ENCODE measurements around the gene SKAP1.

DNA sequence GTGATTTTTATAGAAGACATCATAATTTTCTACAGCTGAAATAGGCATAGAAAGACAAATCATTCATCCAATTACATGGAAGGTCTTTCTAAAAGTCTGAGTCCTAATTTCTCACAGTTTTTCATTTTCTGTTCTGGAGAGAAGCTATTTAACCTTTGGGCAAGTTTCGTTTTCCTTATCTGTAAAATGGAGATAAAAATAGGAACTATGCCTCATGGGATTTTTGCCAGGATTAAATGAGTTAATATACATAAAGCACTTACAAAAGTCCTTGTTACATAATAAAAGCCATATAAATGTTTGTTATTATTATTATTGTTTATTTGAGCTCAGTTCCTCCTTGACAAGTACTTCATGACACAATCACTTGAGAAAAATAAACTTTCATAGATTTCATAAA, 121.4 kb downstream of the SKAP1 start:
- no peak for TF ChIP-seq POLR2A (IDR thresholded peaks at IDR 0.05)
- TF ChIP-seq, protein P1, sequence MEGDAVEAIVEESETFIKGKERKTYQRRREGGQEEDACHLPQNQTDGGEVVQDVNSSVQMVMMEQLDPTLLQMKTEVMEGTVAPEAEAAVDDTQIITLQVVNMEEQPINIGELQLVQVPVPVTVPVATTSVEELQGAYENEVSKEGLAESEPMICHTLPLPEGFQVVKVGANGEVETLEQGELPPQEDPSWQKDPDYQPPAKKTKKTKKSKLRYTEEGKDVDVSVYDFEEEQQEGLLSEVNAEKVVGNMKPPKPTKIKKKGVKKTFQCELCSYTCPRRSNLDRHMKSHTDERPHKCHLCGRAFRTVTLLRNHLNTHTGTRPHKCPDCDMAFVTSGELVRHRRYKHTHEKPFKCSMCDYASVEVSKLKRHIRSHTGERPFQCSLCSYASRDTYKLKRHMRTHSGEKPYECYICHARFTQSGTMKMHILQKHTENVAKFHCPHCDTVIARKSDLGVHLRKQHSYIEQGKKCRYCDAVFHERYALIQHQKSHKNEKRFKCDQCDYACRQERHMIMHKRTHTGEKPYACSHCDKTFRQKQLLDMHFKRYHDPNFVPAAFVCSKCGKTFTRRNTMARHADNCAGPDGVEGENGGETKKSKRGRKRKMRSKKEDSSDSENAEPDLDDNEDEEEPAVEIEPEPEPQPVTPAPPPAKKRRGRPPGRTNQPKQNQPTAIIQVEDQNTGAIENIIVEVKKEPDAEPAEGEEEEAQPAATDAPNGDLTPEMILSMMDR (IDR thresholded peaks at IDR 0.05): no peak

Data from stomach (tissue), 4 donors.